ENCODE measurements around the gene CD209.

CD209 gene

DNA sequence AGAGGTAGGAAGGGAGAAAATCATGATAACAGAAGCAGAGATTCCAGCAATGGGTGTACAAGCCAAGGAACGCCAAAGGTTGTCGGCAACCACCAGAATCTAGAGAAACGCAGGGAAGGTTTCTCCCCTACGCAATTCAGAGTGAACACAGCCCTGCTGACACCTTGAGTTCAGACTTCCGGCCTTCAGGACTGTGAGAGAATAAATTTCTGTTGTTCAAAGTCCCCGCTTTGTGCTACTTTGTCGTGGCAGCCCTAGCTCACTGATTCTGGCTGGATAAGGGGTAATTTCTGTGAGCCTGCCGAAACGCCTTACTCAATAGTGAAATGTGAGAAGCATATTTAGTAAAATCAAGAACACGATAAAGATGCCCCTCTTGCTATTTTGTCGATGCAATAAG, 10.1 kb downstream of the CD209 start:
- DNase-seq (ENCODE audit: low spot score), result no peak
- Histone ChIP-seq H2BK12ac (ENCODE audit: low read length) (no peak overlapping the region), H3K27ac (replicated peaks; ENCODE audit: low read length) (no peak overlapping the region), H3K27me3 (ENCODE audit: control insufficient read depth in 3 of 3, insufficient read depth in 3 of 3, low read depth in 1 of 3, low read length in 3 of 3) (peaks cover 0 to 8% (median 5%) of the 10 kb centered on the region in 3 experiments), H2BK5ac (ENCODE audit: low read length) (no peak overlapping the region), H3K4me2 (ENCODE audit: insufficient read depth, low read length, poor library complexity, severe bottlenecking) (no peak overlapping the region), H2AK5ac (ENCODE audit: low read depth, low read length) (no peak overlapping the region), H3K23ac (ENCODE audit: low read depth, low read length, poor library complexity) (no peak overlapping the region), H2AFZ (ENCODE audit: low read length) (no peak overlapping the region), H3K36me3 (replicated peaks in 1 of 2; ENCODE audit: control insufficient read depth in 2 of 2, insufficient read depth in 2 of 2, low read length in 2 of 2) (no peaks in the 10 kb centered on the region), H2BK15ac (ENCODE audit: low read length) (no peak overlapping the region), H3K4me3 (ENCODE audit: low read length in 2 of 2) (no peak overlapping the region), H3K9me3 (replicated peaks in 1 of 2; ENCODE audit: control insufficient read depth in 2 of 2, insufficient read depth in 1 of 2, low read depth in 1 of 2, low read length in 2 of 2) (no peaks in the 10 kb centered on the region), H4K8ac (ENCODE audit: low read depth, low read length) (no peak overlapping the region), H3K4ac (ENCODE audit: low read length) (no peak overlapping the region), H3K79me1 (ENCODE audit: low read depth, low read length) (no peaks in the 10 kb centered on the region), H3K4me1 (ENCODE audit: control insufficient read depth in 2 of 2, insufficient read depth in 1 of 2, low read depth in 1 of 2, low read length in 2 of 2) (no peaks in the 10 kb centered on the region), H2BK120ac (ENCODE audit: low read depth, low read length) (no peak overlapping the region), H4K91ac (ENCODE audit: low read depth, low read length, poor library complexity) (no peak overlapping the region), H3K14ac (ENCODE audit: low read length) (no peak overlapping the region), H3K18ac (ENCODE audit: low read length) (no peak overlapping the region), H3K9ac (ENCODE audit: low read depth, low read length, poor library complexity) (no peak overlapping the region)
- WGBS, 2 donors (ENCODE audit: extremely low coverage in 2 of 2, insufficient read length in 2 of 2, insufficient replicate concordance in 1 of 2), result no CpG with 5 or more reads among the region's 11 CpGs

DNA sequence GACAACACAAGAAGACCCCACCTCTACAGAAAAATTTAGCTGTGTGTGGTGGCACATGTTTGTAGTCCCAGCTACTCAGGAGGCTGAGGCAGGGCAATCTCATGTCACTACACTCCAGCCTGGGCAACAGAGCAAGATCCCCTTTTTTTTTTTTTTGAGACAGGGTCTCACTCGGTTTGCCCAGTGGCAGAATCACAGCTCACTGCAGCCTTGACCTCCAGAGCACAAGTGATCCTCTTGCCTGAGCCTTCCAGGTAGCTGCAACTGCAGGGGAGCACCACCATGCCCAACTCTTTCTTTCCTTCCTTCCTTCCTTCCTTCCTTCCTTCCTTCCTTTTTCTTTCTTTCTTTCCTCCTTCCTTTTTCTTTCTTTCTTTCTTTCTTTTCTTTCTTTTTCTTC, 11.2 kb downstream of the CD209 start:
- no peak overlapping the region for H4K8ac ChIP-seq (ENCODE audit: low read depth, low read length)
- H3K27me3 ChIP-seq (ENCODE audit: control insufficient read depth in 3 of 3, insufficient read depth in 3 of 3, low read depth in 1 of 3, low read length in 3 of 3), result peaks cover 3 to 19% (median 15%) of the 10 kb centered on the region in 3 experiments
- no peaks in the 10 kb centered on the region for H3K9me3 ChIP-seq (replicated peaks in 1 of 2; ENCODE audit: control insufficient read depth in 2 of 2, insufficient read depth in 1 of 2, low read depth in 1 of 2, low read length in 2 of 2)
- H3K79me1 ChIP-seq (ENCODE audit: low read depth, low read length), result no peaks in the 10 kb centered on the region
- no peak overlapping the region for H3K23ac ChIP-seq (ENCODE audit: low read depth, low read length, poor library complexity)
- no peak overlapping the region for H2BK15ac ChIP-seq (ENCODE audit: low read length)
- H3K4me3 ChIP-seq (ENCODE audit: low read length in 2 of 2), result no peak overlapping the region
- H2BK120ac ChIP-seq (ENCODE audit: low read depth, low read length), result no peak overlapping the region
- H3K14ac ChIP-seq (ENCODE audit: low read length), result no peak overlapping the region
- H2AK5ac ChIP-seq (ENCODE audit: low read depth, low read length), result no peak overlapping the region
- H3K9ac ChIP-seq (ENCODE audit: low read depth, low read length, poor library complexity), result no peak overlapping the region
- no peak overlapping the region for H2AFZ ChIP-seq (ENCODE audit: low read length)
- H2BK12ac ChIP-seq (ENCODE audit: low read length), result no peak overlapping the region
- no CpG with 5 or more reads among the region's 1 CpG for WGBS, 2 donors (ENCODE audit: extremely low coverage in 2 of 2, insufficient read length in 2 of 2, insufficient replicate concordance in 1 of 2)
- H3K4ac ChIP-seq (ENCODE audit: low read length), result no peak overlapping the region
- H3K18ac ChIP-seq (ENCODE audit: low read length), result no peak overlapping the region
- no peak for DNase-seq (ENCODE audit: low spot score)
- no peak overlapping the region for H2BK5ac ChIP-seq (ENCODE audit: low read length)
- H3K4me2 ChIP-seq (ENCODE audit: insufficient read depth, low read length, poor library complexity, severe bottlenecking), result no peak overlapping the region
- no peaks in the 10 kb centered on the region for H3K36me3 ChIP-seq (replicated peaks in 1 of 2; ENCODE audit: control insufficient read depth in 2 of 2, insufficient read depth in 2 of 2, low read length in 2 of 2)
- H3K4me1 ChIP-seq (ENCODE audit: control insufficient read depth in 2 of 2, insufficient read depth in 1 of 2, low read depth in 1 of 2, low read length in 2 of 2), result no peaks in the 10 kb centered on the region
- H3K27ac ChIP-seq (replicated peaks; ENCODE audit: low read length), result no peak overlapping the region
- no peak overlapping the region for H4K91ac ChIP-seq (ENCODE audit: low read depth, low read length, poor library complexity)

DNA sequence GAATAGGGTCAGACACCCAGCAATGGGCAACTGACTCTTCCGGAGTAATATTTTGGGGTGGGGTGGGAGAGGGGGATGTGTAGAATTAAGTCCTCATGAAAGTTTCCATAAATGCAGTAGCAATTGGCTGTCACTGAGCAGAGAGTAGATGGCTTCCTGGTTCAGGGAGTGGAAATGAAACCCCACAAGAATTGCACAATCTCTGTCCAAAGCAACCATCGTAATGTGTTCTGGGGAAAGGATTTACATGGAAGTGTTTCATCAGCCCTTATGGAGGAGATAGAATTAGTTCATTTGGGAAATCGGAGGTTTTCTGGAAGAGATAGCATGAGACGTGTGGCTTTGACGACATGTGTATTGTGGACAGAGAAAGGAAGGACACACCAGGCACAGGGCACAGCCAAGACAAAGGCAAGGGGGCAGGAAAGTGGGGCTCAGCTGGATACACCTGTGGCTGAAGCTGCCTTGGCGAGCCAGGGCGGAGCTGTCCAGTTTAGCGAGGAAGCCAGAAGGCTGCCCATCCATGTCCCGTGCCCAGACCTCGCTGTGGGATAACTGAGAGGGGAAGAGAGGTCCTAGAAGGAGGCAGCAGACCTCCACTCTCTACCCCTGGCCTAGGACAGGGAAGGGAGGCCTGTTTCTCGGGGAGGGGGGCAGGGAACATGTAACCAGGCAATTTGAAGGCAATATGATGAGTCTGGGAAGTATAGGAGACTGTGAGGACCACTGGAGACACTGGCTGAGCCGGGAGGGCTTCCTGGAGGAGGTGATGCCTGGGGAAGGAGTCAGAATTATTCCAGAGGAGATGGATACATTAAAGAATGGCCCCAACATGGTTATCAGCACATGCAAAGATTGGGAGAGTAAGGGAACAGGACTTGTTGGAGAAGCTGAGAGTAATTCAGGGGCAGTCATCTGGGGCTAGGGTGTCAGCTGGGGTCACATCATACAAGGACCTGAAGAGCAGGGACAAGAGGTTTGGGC, 12.8 kb downstream of the CD209 start:
- Histone ChIP-seq H3K27me3 (ENCODE audit: control insufficient read depth in 3 of 3, insufficient read depth in 3 of 3, low read depth in 1 of 3, low read length in 3 of 3) (peaks cover 16 to 33% (median 32%) of the 10 kb centered on the region in 3 experiments), H3K23ac (ENCODE audit: low read depth, low read length, poor library complexity) (no peak overlapping the region), H3K4me1 (ENCODE audit: control insufficient read depth in 2 of 2, insufficient read depth in 1 of 2, low read depth in 1 of 2, low read length in 2 of 2) (no peaks in the 10 kb centered on the region), H2BK120ac (ENCODE audit: low read depth, low read length) (no peak overlapping the region), H2AK5ac (ENCODE audit: low read depth, low read length) (no peak overlapping the region), H2AFZ (ENCODE audit: low read length) (no peak overlapping the region), H3K9ac (ENCODE audit: low read depth, low read length, poor library complexity) (no peak overlapping the region), H3K4me2 (ENCODE audit: insufficient read depth, low read length, poor library complexity, severe bottlenecking) (no peak overlapping the region), H3K14ac (ENCODE audit: low read length) (no peak overlapping the region), H2BK5ac (ENCODE audit: low read length) (no peak overlapping the region), H3K9me3 (replicated peaks in 1 of 2; ENCODE audit: control insufficient read depth in 2 of 2, insufficient read depth in 1 of 2, low read depth in 1 of 2, low read length in 2 of 2) (no peaks in the 10 kb centered on the region), H3K79me1 (ENCODE audit: low read depth, low read length) (no peaks in the 10 kb centered on the region), H3K4me3 (ENCODE audit: low read length in 2 of 2) (no peak overlapping the region), H3K36me3 (replicated peaks in 1 of 2; ENCODE audit: control insufficient read depth in 2 of 2, insufficient read depth in 2 of 2, low read length in 2 of 2) (no peaks in the 10 kb centered on the region), H4K8ac (ENCODE audit: low read depth, low read length) (no peak overlapping the region), H4K91ac (ENCODE audit: low read depth, low read length, poor library complexity) (no peak overlapping the region), H2BK12ac (ENCODE audit: low read length) (no peak overlapping the region), H3K27ac (replicated peaks; ENCODE audit: low read length) (no peak overlapping the region), H3K18ac (ENCODE audit: low read length) (no peak overlapping the region), H3K4ac (ENCODE audit: low read length) (no peak overlapping the region), H2BK15ac (ENCODE audit: low read length) (no peak overlapping the region)
- WGBS, 2 donors (ENCODE audit: extremely low coverage in 2 of 2, insufficient read length in 2 of 2, insufficient replicate concordance in 1 of 2), result no CpG with 5 or more reads among the region's 12 CpGs
- DNase-seq (ENCODE audit: low spot score), result no peak

DNA sequence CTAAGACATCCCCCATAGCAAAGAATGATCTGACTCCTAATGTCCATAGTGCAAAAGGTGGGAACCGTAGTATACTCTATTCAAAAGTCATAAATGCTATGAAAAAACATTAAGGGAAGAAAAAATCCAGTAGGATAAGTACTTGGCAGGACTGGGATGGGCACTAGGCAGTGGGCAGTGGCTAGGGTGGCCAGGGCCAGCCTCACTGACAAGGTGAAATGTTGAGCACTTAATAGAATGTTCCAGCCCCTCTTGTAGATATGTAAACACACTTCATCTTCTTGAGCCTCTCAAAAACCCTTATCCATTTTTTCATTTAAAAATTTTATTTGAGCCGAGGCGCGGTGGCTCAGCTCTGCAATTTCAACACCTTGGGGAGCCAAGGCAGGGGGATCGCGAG, 14.0 kb downstream of the CD209 start:
- no peaks in the 10 kb centered on the region for H3K9me3 ChIP-seq (replicated peaks in 1 of 2; ENCODE audit: control insufficient read depth in 2 of 2, insufficient read depth in 1 of 2, low read depth in 1 of 2, low read length in 2 of 2)
- no peak overlapping the region for H3K9ac ChIP-seq (ENCODE audit: low read depth, low read length, poor library complexity)
- no peak overlapping the region for H3K4me2 ChIP-seq (ENCODE audit: insufficient read depth, low read length, poor library complexity, severe bottlenecking)
- no CpG with 5 or more reads among the region's 6 CpGs for WGBS, 2 donors (ENCODE audit: extremely low coverage in 2 of 2, insufficient read length in 2 of 2, insufficient replicate concordance in 1 of 2)
- no peak overlapping the region for H2AK5ac ChIP-seq (ENCODE audit: low read depth, low read length)
- no peak overlapping the region for H2BK120ac ChIP-seq (ENCODE audit: low read depth, low read length)
- H2BK5ac ChIP-seq (ENCODE audit: low read length), result no peak overlapping the region
- H3K4me3 ChIP-seq (ENCODE audit: low read length in 2 of 2), result no peak overlapping the region
- no peak overlapping the region for H2AFZ ChIP-seq (ENCODE audit: low read length)
- H3K14ac ChIP-seq (ENCODE audit: low read length), result no peak overlapping the region
- no peak overlapping the region for H3K27ac ChIP-seq (replicated peaks; ENCODE audit: low read length)
- H3K23ac ChIP-seq (ENCODE audit: low read depth, low read length, poor library complexity), result no peak overlapping the region
- H4K8ac ChIP-seq (ENCODE audit: low read depth, low read length), result no peak overlapping the region
- H3K79me1 ChIP-seq (ENCODE audit: low read depth, low read length), result no peaks in the 10 kb centered on the region
- no peak overlapping the region for H3K4ac ChIP-seq (ENCODE audit: low read length)
- DNase-seq (ENCODE audit: low spot score), result no peak
- no peaks in the 10 kb centered on the region for H3K4me1 ChIP-seq (ENCODE audit: control insufficient read depth in 2 of 2, insufficient read depth in 1 of 2, low read depth in 1 of 2, low read length in 2 of 2)
- no peak overlapping the region for H4K91ac ChIP-seq (ENCODE audit: low read depth, low read length, poor library complexity)
- no peak overlapping the region for H3K18ac ChIP-seq (ENCODE audit: low read length)
- peaks cover 20 to 44% (median 43%) of the 10 kb centered on the region in 3 experiments for H3K27me3 ChIP-seq (ENCODE audit: control insufficient read depth in 3 of 3, insufficient read depth in 3 of 3, low read depth in 1 of 3, low read length in 3 of 3)
- no peak overlapping the region for H2BK12ac ChIP-seq (ENCODE audit: low read length)
- no peaks in the 10 kb centered on the region for H3K36me3 ChIP-seq (replicated peaks in 1 of 2; ENCODE audit: control insufficient read depth in 2 of 2, insufficient read depth in 2 of 2, low read length in 2 of 2)
- H2BK15ac ChIP-seq (ENCODE audit: low read length), result no peak overlapping the region

Data from neuronal stem cell (in vitro differentiated cells).